HK-2 (cell line): ENCODE measurements around the gene AUTS2.
A peak's percentile ranks its signal among the peaks of the same experiment; 100 is the strongest.

Experiments used
- DNase-seq: peaks from one replicate; pipeline ENCODE4 v3.0.0-alpha.2; 2018; ENCODE audit not compliant: unreplicated experiment

AUTS2 gene

DNA sequence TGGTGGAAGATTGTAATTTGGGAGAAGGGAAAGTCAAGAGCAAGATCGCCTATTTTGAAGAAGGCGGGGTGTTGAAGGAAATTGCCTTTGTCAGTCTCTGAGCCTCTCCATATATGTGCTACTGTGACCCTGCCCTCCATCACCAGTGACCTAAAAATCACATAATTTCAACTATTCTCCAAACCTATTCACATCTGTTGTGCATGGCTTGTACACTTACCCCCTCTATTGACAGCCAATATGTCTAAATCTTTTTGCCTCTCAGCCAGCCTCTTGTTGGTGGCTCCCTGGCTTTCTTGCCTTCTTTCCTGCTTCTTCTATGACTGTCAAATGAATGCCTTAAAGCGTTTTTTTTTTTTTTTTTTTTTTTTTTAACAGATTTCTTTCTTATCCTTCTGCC, 295.6 kb downstream of the AUTS2 start:
- no peak for DNase-seq

DNA sequence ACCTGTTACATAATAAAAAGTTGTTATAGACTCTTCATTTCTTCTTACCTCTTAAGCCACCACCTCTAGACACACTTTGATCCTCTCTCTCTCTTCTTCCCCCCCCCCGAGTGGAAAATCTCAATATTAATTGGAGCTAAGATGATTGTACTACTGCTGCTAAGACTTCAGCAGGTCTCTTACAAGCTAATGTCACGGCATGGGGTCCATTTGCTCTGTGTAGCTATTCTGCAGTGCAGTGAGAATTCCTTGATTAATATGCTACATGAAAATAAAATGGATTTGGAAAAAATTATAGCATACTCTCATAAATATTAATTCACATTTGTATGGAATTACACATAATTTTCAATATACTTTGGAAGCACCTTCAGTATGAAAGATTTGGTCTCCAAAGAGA, 297.2 kb downstream of the AUTS2 start:
- no peak for DNase-seq

DNA sequence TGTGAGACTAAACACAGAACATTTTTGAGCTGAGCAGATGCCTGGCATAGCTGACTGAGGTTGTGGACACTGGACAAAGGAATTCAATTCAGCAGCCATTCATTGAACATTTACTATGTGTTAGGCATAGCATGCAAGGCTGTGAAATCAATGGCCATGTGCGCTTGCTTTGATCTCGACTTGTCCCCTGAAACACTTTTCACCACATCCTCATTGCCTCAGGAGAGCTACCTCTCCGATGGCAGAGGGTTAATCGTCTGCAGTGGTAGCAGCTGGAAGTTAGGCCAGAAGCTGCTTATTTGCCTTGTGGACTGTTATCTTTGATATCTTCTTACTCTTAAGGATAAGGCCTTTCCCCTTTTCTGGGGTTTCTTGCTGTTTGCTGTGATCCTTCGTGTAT, 297.8 kb downstream of the AUTS2 start:
- no peak for DNase-seq

DNA sequence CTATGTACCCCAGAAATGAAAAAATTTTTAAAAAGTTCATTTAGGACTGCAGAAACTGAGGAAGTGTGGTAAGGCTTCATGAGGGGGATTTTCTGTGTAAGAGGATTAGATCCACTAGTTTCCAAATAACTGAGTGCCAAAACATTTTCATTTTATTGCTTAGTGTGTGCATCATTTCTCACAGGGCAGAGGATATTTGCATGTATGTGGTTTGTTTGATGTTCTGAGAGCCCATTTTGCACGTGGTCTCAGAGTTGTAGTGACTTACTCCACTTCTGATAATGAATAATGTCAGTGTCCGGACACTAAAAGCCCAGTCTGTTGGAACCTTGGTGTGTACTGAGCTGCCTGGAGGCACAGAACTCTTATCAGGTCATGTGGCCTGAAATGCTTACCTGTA, 299.9 kb downstream of the AUTS2 start:
- no peak for DNase-seq

DNA sequence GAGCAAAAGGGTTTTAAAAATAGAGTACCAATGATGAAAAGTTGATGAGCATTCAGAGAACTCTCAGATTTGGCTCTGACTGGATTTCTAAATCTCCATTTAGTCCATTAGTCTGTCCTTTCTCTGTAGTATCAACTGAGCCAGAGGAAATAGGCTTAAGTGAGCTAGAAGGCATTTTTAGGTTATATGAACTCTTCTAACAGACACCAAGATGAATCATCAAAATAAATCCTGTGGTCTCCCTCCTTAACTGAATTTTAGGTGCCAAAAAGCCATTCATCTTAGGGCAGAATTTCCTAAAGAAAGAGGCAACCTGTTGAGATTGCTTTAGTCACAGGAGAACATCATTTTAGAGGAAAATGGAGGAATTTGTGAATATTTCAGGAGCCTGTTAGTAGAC, 305.1 kb downstream of the AUTS2 start:
- DNase-seq = no peak

DNA sequence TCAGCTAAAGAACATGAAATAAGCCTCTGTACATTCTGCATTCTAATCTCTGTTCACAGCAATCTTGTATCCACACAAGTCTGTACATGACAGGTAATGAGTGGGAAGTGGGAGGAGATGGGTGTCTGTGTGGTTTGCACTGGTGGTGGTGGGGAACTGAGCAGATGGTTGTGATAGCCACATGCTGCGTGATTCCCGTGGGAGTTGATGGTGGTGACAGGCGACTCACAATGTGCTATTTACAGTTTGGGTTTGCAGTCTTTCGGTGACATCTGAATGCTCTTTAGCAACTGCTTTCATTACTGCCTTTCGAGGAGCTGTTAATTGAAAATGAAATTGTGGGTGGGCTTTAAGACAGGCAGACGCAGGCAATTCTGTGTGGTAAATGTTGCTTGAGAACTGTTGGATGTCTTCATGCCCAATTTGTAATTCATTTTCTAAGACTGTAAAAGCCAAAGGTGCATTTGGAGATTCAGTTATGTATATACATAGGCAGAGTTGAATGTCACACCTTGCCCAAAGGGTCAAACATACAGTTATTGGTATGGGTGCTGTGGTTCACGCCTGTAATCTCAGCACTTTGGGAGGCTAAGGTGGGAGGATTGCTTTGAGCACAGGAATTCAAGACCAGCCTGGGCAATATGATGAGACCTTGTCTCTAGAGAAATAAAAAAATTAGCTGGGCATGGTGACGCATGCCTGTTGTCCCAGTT, 308.2 kb downstream of the AUTS2 start:
- no peak for DNase-seq

DNA sequence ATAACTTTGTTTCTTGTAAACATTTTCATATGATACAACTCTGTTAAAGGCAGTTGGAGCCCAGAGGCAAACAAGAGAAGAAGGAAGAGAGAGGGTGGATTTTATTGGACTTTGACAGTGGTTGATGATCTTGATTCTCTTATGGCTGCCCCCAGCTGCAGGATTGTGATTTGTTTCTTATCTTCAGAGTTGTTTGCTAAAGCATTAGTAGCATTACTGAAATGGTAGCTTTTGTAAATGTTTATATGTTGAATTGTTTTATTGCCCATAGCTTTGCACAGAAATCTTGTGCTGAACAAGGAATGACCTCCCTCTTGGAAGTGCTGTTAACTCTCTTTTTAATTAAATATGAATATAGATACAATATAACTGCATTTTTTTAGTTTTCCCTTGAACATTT, 309.4 kb downstream of the AUTS2 start:
- DNase-seq = no peak

DNA sequence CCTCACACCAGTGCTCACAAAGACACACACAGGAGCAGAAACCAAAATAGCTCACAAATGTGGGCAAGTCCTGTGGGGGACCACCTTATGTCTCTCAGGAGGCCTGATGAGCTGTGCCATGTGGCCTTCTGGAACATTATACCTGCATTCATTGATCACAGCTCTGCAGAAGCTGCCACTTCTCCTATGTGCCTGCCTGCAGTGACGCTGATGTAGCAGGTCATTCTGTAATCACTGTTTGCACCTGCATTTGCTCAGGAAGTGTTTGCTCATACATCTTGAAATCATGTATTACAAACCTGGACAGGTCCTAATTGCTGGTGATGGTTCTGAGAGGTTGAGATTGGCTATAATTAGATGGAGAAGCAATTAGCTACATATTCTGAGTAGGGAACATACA, 310.2 kb downstream of the AUTS2 start:
- DNase-seq = no peak

DNA sequence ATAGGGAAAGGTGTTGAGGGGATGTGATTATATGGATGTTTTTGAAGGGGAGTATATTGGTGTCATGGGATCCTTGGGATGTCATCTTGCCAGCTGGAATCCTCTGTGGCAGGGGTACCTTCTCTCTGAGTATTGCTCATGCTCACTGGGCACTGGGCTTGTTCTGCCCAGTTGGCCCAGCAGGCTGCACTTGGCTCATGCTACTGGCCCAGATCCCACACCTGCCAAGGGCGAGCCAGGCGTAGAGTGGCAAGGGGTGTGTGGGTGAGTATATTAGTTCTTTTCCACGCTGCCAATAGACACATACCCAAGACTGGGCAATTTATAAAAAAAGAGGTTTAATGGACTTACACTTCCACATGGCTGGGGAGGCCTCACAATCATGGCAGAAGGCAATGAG, 311.9 kb downstream of the AUTS2 start:
- no peak for DNase-seq

DNA sequence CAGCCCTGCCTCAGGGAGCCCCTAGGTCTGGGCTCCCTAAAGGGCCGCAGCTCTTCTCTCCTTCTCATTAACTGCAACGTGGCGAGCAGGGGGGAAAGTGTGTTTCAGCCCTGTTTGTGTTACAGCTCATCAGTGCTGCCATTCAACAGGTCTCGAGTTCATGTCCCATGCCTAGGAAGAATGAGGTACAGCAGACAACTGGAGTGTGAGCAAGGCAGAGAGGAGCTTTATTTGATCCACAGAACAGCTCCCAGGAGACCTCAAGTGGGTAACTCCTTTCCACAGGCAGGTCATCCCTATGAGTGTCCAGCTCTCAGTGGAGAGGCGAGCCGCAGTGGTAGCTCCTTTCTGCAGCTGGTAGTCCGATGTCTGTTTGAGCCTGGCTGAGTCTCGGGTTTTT, 313.1 kb downstream of the AUTS2 start:
- DNase-seq = no peak

DNA sequence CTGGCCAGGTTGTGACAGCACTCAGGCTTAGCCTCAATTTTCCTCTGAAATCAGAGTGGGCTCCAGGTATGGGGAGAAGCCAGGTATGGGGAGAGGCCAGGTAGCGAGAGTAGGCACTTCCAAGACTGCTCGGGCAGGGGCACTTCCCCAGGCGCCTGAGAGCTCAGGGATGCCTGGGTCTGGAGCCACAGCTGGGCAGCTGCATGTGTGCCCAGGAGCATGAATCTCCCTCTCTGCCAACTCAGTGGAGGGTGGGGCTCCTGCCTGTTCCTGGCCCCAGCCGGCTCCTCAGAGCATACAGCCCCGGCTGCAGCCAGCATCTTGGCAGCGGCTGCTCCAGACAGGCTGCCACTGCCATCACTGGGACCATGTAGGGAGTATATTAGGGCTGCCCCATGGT, 313.9 kb downstream of the AUTS2 start:
- no peak for DNase-seq

DNA sequence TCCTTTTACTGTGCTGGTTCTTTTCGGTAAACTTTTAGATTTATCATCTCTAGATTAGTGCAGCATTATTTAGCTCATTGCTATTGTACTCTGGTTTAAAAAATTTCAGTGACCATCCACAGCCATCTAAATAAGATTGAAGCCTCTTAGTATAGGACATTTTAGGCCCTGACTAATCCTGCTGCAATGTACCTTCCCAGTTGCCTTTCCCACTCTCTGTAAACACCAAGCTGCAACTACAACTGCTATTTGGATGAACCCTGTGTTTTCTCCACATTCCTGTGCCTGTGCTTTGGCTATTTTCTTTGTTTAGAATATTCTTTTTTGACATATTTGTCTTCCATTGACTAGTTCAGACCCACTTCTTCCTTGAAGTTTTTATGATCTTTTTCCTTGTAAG, 314.6 kb downstream of the AUTS2 start:
- DNase-seq = no peak

DNA sequence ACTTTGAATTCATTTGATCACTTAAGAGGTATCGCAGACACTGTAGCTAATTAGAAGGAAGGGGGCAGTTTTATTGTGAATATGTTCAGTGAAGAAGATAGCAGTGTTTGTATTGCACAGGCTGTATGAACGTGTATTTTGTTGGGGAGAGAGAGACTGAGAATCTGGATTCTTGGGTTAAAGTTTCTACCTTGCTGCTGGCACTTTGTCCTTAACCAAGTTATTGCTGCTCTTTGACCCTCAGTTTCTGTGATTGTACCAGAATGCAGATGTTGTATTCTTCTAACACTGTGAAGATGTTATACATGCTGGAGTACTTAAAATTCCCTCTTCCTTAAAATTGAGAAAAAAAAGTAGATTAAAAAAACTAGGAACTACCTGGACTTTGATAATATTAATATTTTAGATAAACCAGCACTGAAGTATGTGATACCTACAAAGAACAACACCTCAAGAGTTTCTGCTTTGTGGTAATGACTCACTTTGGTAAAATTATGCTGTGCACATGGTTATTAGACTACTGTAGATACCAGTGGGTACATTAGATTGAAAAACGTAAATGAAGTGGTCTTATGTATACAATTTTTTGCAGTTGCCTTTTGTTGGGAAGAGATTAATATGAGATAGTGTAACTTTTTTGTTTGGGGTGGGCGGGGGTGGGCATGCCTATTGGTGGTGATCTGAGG, 321.3 kb downstream of the AUTS2 start:
- no peak for DNase-seq

DNA sequence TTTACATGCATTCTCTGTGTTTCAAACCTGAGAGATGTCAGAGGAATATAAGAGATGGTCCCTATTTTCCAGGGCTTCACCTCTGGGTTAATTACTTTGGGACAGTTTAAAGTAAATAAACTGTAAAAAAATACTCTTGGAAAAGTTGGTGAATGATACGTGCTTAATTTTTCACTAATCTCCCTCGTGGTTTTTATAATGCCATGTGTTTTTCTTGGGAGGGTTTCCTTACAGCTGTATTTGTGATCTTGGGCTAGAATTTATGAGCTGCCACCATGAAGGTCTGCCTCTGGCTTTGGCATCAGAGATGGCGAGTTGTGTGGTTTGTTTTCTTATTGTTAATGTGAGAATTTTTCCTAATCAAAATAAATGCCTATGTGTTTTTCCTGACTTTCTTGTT, 322.5 kb downstream of the AUTS2 start:
- no peak for DNase-seq

DNA sequence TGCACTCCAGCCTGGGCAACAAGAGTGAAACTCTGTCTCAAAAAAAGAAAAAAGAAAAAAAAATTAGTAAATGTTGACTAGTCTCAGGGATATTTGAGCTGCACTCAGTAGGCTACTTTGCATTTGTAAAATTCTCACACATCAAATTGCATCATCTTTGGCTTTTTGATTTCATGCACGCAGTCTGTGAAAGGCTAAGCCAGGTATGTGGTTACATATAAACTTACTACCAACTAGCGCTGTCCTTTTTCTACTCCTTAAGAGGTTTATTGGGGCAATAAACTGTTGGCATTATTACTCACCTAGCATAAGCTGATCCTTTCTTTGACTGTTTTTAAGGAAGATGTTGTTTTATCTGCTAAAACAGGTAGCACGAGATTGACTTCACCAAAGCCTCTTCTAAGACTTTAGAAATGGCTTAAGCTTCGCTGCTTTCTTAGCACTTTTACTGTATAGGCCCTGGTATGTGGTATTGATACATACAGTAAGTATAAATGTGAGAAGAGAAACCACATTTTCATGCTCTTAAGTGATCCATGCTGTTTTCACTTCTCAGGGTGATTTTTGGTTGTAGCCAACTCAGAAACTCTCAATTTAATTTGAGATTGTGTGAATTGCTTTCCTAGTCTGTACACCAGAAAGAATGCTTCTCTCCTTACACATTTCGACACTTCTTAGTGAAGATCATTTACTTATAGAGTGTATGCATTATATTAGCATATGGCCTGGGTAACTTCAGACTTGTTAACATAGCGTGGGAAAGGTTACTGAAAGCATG, 323.9 kb downstream of the AUTS2 start:
- DNase-seq = no peak

DNA sequence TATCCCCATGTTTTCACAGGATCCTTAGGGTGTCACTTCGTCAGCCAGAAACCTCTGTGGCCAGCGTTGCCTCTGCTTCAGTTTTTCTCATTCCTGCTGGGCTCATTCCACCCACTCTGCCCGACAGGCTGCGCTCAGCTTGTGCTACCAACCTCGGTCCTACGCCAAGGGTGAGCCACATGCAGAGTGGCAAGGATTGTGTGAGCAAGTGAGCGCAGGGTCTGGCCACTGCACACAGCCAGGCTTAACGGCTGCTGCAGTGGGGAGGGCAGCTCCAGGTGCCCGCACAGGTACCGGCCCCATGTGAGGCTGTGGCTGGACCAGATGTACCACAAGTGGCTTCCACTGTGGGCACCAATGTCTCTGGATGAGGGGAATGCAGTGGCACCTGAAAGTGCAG, 329.2 kb downstream of the AUTS2 start:
- DNase-seq = no peak

DNA sequence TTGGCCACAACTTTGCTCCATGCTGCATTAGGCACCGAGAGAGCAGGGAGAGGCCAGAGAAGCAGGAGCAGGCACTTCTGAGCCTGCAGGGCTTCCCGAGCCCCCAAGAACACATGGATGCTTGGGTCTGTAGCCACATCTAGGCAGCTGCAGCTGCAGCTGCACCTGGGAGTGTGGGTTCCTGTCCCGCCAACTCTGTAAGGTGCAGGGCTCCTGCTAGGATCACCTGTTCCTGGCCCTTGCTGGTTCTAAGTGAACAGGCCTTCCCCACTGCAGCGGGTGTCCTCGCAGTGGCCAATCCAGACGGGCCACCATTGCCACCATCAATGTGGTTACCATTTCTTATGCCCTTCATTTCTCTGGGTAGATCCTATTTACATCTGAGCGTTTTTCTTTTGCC, 330.3 kb downstream of the AUTS2 start:
- DNase-seq = no peak

DNA sequence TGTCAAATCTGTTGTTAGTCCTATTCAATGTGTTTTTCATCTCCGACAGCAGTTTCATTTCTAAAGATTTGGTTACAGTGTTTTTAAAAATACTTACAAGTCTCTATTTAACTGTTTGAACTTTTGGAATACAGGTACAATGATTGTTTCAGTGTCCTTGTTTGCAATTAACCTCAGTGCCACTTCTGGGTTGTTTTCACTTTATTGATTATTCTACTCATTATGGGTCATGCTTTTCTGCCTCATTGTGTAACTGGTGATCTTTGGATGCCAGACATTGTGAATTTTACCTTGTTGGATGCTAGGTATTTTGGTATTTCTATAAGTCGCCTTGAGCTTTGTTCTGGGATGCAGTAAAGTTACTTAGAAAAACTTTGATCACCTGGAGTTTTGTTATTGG, 331.3 kb downstream of the AUTS2 start:
- DNase-seq = no peak

DNA sequence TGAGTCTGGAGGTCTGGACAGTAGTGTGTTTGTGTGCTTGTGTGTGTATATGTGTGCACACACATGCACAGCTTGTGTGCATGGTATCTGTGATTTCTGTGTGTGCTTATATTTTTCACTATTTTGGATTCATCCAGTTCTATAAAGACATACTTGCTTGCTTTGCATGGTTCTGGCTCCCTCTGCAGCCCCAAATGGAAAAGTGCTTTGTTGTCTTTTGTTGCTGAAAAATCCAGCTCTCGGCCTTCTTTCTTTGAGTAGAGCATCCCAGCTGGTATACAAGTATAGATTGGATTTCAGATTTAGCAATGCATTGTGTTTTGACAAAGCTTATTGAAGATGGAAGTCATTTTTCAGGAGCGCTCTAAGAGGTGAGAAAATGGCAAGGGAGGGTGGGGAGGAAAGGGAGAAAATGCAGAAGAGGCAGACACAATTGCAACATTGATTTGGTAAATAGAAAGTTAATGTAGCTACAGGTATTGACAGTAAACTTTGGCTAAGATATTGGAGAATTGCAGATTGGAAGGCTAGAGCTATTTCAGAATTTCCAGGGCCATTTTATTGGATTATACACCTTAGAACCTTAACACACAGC, 333.9 kb downstream of the AUTS2 start:
- peak; percentile 2 for DNase-seq

DNA sequence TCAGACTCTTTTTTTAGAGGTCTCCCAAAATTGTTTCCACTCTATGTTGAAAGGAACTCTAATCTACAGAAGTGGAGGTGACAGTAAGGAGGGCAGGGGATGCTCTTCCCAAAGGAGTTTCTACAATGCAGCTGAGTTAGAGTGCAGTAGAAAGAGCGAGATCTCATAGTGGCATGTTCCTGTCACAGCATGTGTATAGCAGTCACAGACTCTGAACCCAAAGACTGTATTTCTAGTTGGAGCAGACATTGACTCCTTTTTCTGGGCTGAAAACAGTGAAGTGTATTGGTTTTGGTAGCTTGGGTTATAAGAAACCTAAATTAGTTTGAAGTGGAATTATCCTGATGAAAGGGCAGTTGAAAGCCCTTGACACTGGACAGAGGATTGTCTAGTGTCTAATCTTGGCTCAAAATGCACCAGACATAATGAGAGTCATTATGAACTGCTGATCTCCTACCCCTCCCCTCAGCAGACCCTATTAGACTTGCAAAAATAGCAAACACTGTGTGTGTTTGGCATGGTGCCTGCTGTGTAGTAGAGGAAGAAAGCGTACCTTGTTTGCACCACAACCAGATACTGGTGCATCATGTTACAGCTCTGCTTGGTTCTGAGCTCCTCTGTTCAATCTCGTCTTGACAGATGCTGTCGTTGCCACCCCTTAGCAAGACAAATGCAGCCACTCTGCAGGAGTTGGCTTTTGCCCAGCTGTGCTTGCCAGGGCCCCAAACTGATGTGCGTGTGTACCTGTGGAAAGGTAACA, 336.0 kb downstream of the AUTS2 start:
- no peak for DNase-seq

DNA sequence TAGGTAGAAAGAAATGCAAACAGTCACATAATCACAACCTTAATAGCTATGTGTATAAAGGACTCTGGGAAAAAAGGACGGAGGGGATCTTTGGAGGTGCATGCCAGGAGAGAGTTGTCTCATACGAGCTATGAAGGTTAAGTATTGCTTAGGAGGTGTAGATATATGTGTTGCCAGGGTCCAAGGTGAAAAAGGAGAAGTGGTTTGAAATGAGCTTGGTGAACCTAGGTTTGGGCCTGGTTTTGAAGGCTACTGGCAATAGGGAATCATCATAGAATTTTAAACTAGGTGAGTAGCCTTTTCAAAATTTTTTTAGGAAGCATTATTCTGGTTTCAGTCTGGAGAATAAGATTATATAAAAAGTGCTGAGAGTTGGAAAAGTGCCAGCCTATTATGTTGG, 336.8 kb downstream of the AUTS2 start:
- no peak for DNase-seq

DNA sequence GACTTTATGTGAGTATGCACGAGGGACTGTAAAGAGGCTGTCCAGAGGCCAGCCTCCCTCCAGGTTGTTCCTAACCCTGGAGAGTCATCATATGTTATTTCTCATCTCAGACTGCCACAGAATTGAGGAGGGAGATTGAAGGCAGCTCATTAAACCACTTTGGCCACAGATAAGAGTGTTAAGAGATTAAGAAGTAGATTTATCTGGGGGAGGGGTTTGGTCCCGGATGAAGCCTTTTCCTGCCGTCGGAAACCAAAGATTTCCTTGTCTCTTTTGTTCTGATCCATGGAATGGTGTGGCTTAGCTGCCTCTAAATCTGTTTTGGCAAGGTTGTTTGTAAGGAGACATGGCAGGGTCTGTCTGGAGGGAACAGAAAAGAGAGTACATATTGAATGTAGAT, 338.8 kb downstream of the AUTS2 start:
- no peak for DNase-seq
